K562 (cell line): ENCODE results near the gene PRMT7.

ENCODE experiments used
- ESRRA ChIP-seq: fragments of 450-650 bp; IDR thresholded peaks from 2 replicates; pipeline ENCODE4 v1.6.1; 2014; ENCODE audit warnings: low read depth, mild to moderate bottlenecking, moderate library complexity, borderline replicate concordance
- HLTF ChIP-seq: fragments of 450-650 bp; IDR thresholded peaks from 2 replicates; pipeline ENCODE4 v1.6.1; 2016
- MEF2D ChIP-seq: conservative IDR thresholded peaks from 2 replicates; pipeline ENCODE4 v1.6.1; 2016; ENCODE audit warnings: low read depth, missing genetic modification characterization, missing compliant biosample characterization
- MXI1 ChIP-seq: IDR thresholded peaks from 2 replicates; pipeline ENCODE4 v1.6.1; 2011; ENCODE audit warnings: low read depth, mild to moderate bottlenecking, improper control_type of control experiment, low read length
- ZNF133 ChIP-seq: fragments of 250-450 bp; sonication (Bioruptor Pico); IDR thresholded peaks from 2 replicates; pipeline ENCODE4 v1.4.0; 2020; ENCODE audit warnings: mild to moderate bottlenecking
- TF ChIP-seq, protein P1 (sequence below), 3 experiments: IDR thresholded peaks in 2 of 3; conservative IDR thresholded peaks in 1 of 3; 2 replicates each; pipeline ENCODE4 v1.5.1; 2011 to 2012; ENCODE audit warnings: low read length in 3 of 3, mild to moderate bottlenecking in 3 of 3, control low read depth in 2 of 3, improper control_type of control experiment in 1 of 3, inconsistent platforms in 1 of 3, low read depth in 1 of 3, mixed read lengths in 1 of 3, moderate library complexity in 1 of 3; ENCODE audit not compliant: insufficient read depth in 2 of 3

DNA sequence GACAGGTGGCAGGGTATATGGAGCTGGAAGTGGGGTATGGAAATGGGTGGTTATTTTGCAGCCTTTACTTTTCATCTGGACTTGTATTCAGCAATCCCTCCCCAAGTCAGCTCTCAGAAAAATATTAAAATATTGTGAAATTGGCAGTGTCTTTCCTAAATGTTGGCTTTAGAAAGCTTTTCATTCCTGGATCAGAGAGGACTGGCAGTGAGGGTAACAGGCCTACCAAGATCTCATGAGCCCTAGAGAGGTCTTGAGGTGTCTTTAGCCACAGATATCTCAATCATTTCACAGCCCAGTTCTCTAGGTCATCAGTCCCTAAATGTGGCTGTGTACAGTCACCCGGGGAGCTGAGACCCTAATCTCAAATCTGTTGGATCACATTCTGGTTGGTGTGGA, 22.6 kb upstream of the PRMT7 start:
- no peak for TF ChIP-seq ESRRA
- TF ChIP-seq, protein P1, sequence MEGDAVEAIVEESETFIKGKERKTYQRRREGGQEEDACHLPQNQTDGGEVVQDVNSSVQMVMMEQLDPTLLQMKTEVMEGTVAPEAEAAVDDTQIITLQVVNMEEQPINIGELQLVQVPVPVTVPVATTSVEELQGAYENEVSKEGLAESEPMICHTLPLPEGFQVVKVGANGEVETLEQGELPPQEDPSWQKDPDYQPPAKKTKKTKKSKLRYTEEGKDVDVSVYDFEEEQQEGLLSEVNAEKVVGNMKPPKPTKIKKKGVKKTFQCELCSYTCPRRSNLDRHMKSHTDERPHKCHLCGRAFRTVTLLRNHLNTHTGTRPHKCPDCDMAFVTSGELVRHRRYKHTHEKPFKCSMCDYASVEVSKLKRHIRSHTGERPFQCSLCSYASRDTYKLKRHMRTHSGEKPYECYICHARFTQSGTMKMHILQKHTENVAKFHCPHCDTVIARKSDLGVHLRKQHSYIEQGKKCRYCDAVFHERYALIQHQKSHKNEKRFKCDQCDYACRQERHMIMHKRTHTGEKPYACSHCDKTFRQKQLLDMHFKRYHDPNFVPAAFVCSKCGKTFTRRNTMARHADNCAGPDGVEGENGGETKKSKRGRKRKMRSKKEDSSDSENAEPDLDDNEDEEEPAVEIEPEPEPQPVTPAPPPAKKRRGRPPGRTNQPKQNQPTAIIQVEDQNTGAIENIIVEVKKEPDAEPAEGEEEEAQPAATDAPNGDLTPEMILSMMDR (IDR thresholded peaks at IDR 0.05 in 2 of 3, conservative IDR thresholded peaks at IDR 0.05 in 1 of 3; ENCODE audit: insufficient read depth in 2 of 3, low read depth in 1 of 3, low read length in 3 of 3) = no peak
- TF ChIP-seq HLTF = no peak
- no peak for TF ChIP-seq ZNF133 (CRISPR knock-in tag)
- no peak for TF ChIP-seq MXI1
- no peak for TF ChIP-seq MEF2D (tag)
